Neural cell (in vitro differentiated cells): ENCODE data around the gene SLC25A29.
"Not testable (repeated sequence)": the region's sequence is repeated elsewhere in the genome, so short reads cannot be mapped to it uniquely, and the experiment has no call there.

Experiments used
- CTCF ChIP-seq: fragments of 450-650 bp; IDR thresholded peaks from 2 replicates; pipeline ENCODE4 v1.5.1; 2014; ENCODE audit warnings: antibody characterized with exemption, mild to moderate bottlenecking, moderate library complexity; ENCODE audit not compliant: poor library complexity, severe bottlenecking
- EP300 ChIP-seq: fragments of 450-650 bp; conservative IDR thresholded peaks from 2 replicates; pipeline ENCODE4 v1.6.1; 2014; ENCODE audit warnings: antibody characterized with exemption, mild to moderate bottlenecking, moderate library complexity; ENCODE audit not compliant: poor library complexity, severe bottlenecking
- EZH2 ChIP-seq: fragments of 200-600, 300-800 bp; shearing (Covaris generic), sonication (generic); IDR thresholded peaks from 2 replicates; pipeline ENCODE4 v1.6.1; 2014; ENCODE audit warnings: antibody characterized with exemption, low read length, borderline replicate concordance, mild to moderate bottlenecking; ENCODE audit not compliant: insufficient read depth, poor library complexity, severe bottlenecking
- MXI1 ChIP-seq: fragments of 450-650 bp; conservative IDR thresholded peaks from 2 replicates; pipeline ENCODE4 v1.6.1; 2014; ENCODE audit warnings: antibody characterized with exemption, mild to moderate bottlenecking; ENCODE audit not compliant: poor library complexity, severe bottlenecking
- POLR2AphosphoS5 ChIP-seq: IDR thresholded peaks from 2 replicates; pipeline ENCODE4 v1.6.1; 2012
- RAD21 ChIP-seq: fragments of 450-650 bp; conservative IDR thresholded peaks from 2 replicates; pipeline ENCODE4 v1.6.1; 2014; ENCODE audit warnings: antibody characterized with exemption, mild to moderate bottlenecking, moderate library complexity
- REST ChIP-seq: IDR thresholded peaks from 2 replicates; pipeline ENCODE4 v1.6.1; 2012; ENCODE audit warnings: borderline replicate concordance
- SMC3 ChIP-seq: fragments of 450-650 bp; conservative IDR thresholded peaks from 2 replicates; pipeline ENCODE4 v1.6.1; 2014; ENCODE audit warnings: antibody characterized with exemption, mild to moderate bottlenecking, moderate library complexity; ENCODE audit not compliant: poor library complexity
- TAF1 ChIP-seq: IDR thresholded peaks from 2 replicates; pipeline ENCODE4 v1.6.1; 2012; ENCODE audit warnings: low read depth

DNA sequence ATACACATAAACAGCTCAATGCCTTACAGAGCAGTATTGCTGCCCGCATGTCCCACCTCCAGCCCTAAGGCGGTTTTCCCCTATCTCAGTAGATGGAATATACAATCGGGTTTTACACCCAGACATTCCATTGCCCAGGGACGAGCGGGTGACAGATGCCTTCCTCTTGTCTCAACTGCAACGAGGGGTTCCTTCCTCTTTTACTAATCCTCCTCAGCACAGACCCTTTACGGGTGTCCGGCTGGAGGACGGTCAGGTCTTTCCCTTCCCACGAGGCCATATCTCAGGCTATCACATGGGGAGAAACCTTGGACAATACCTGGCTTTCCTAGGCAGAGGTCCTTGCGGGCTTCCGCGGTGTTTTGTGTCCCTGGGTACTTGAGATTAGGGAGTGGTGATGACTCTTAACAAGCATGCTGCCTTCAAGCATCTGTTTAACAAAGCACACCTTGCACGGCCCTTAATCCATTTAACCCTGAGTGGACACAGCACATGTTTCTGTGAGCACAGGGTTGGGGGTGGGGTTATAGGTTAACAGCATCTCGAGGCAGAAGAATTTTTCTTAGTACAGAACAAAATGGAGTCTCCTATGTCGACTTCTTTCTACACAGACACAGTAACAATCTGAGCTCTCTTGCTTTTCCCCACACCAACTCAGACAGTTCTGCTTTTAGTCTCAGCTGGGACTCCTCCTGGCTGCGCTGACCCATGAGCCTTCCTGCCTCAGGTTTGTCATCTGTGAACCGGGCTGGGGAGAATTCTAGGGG, 6.0 kb upstream of the SLC25A29 start:
- not testable (repeated sequence) for TF ChIP-seq CTCF, EZH2, REST, EP300, POLR2AphosphoS5, SMC3, MXI1, TAF1, RAD21
